HL-60 (cell line): Measurements from ENCODE around the gene SMURF2.

Experiments
- CTCF ChIP-seq: IDR thresholded peaks from one replicate; pipeline ENCODE4 v1.5.1; 2011; ENCODE audit warnings: low read length, control low read depth, inconsistent platforms; ENCODE audit not compliant: insufficient read depth
- POLR2AphosphoS5 ChIP-seq: IDR thresholded peaks from 2 replicates; pipeline ENCODE4 v1.6.1; 2012; ENCODE audit warnings: low read depth
- REST ChIP-seq: IDR thresholded peaks from 2 replicates; pipeline ENCODE4 v1.6.1; 2012; ENCODE audit warnings: low read depth; ENCODE audit not compliant: insufficient replicate concordance
- SPI1 ChIP-seq: IDR thresholded peaks from 2 replicates; pipeline ENCODE4 v1.6.1; 2012; ENCODE audit warnings: low read depth, mild to moderate bottlenecking, borderline replicate concordance

- TF ChIP-seq POLR2AphosphoS5 (no peak), CTCF (no peak), SPI1 (no peak), REST (no peak)
Measured at GRCh38 chr17:64709481-64709880, 47.4 kb upstream of the SMURF2 start.
